Liver (tissue), 9 donors: ENCODE data around the gene SLC8A1. TPM values are rescaled to one million over a fixed set of nuclear protein-coding genes. Genes with fewer than 3 reads are reported as not detected.

ENCODE experiments used
- DNase-seq: peaks from one replicate; pipeline ENCODE4 v3.0.0-alpha.2; 2017; ENCODE audit warnings: low spot score
- H3K27ac ChIP-seq, 2 donors: one replicate each; pipeline ENCODE4 v1.7.0; 2013; ENCODE audit warnings: inconsistent platforms in 2 of 2, low read length in 2 of 2, control low read depth in 1 of 2, low read depth in 1 of 2, mild to moderate bottlenecking in 1 of 2
- H3K27me3 ChIP-seq, 4 donors: one replicate each; pipeline versions ENCODE4 v1.6.1 to v1.7.0; 2013; ENCODE audit warnings: low read length in 3 of 4, inconsistent platforms in 1 of 4, mild to moderate bottlenecking in 1 of 4, moderate library complexity in 1 of 4; ENCODE audit not compliant: control insufficient read depth in 4 of 4, insufficient read depth in 4 of 4
- H3K36me3 ChIP-seq, 4 donors: one replicate each; pipeline versions ENCODE4 v1.6.1 to v1.7.0; 2013; ENCODE audit warnings: low read length in 3 of 4, mild to moderate bottlenecking in 3 of 4, low read depth in 1 of 4, moderate library complexity in 1 of 4; ENCODE audit not compliant: control insufficient read depth in 4 of 4, insufficient read depth in 3 of 4
- H3K4me1 ChIP-seq, 4 donors: one replicate each; pipeline versions ENCODE4 v1.6.1 to v1.7.0; 2013; ENCODE audit warnings: low read length in 3 of 4, mild to moderate bottlenecking in 3 of 4, moderate library complexity in 1 of 4; ENCODE audit not compliant: control insufficient read depth in 4 of 4, insufficient read depth in 4 of 4
- H3K4me3 ChIP-seq, 3 donors: one replicate each; pipeline versions ENCODE4 v1.6.1 to v1.7.0; 2013; ENCODE audit warnings: low read length in 3 of 3, control low read depth in 1 of 3, low read depth in 1 of 3, mild to moderate bottlenecking in 1 of 3
- H3K9ac ChIP-seq, 2 donors: one replicate each; pipeline ENCODE4 v1.7.0; 2013; ENCODE audit warnings: low read length in 2 of 2, mild to moderate bottlenecking in 2 of 2, moderate library complexity in 2 of 2, control low read depth in 1 of 2, low read depth in 1 of 2
- H3K9me3 ChIP-seq, 4 donors: one replicate each; pipeline versions ENCODE4 v1.6.1 to v1.7.0; 2013; ENCODE audit warnings: low read length in 3 of 4; ENCODE audit not compliant: control insufficient read depth in 4 of 4
- ATF3 ChIP-seq: IDR thresholded peaks from 2 replicates; pipeline ENCODE4 v1.6.1; 2016; ENCODE audit warnings: antibody characterized with exemption
- EGR1 ChIP-seq, 2 donors: IDR thresholded peaks; 2 replicates each; pipeline ENCODE4 v1.6.1; 2016 to 2018; ENCODE audit warnings: antibody characterized with exemption in 2 of 2, low read depth in 2 of 2
- FOXA1 ChIP-seq: IDR thresholded peaks from 2 replicates; pipeline ENCODE4 v1.6.1; 2016; ENCODE audit warnings: antibody characterized with exemption
- FOXA2 ChIP-seq: IDR thresholded peaks from 2 replicates; pipeline ENCODE4 v1.6.1; 2016; ENCODE audit warnings: antibody characterized with exemption
- HNF4A ChIP-seq, 2 donors: conservative IDR thresholded peaks; 2 replicates each; pipeline ENCODE4 v1.6.1; 2016; ENCODE audit warnings: antibody characterized with exemption in 2 of 2, mild to moderate bottlenecking in 2 of 2
- HNF4G ChIP-seq: IDR thresholded peaks from 2 replicates; pipeline ENCODE4 v1.6.1; 2016; ENCODE audit warnings: antibody characterized with exemption
- JUND ChIP-seq, 2 donors: IDR thresholded peaks; 2 replicates each; pipeline ENCODE4 v1.6.1; 2016; ENCODE audit warnings: antibody characterized with exemption in 2 of 2
- MAX ChIP-seq: IDR thresholded peaks from 2 replicates; pipeline ENCODE4 v1.6.1; 2016; ENCODE audit warnings: antibody characterized with exemption
- NR2F2 ChIP-seq: IDR thresholded peaks from 2 replicates; pipeline ENCODE4 v1.6.1; 2016; ENCODE audit warnings: antibody characterized with exemption
- RAD21 ChIP-seq, 2 donors: IDR thresholded peaks; 2 replicates each; pipeline ENCODE4 v1.6.1; 2016; ENCODE audit warnings: antibody characterized with exemption in 2 of 2, mild to moderate bottlenecking in 2 of 2
- RXRA ChIP-seq, 2 donors: IDR thresholded peaks; 2 replicates each; pipeline ENCODE4 v1.6.1; 2017 to 2018; ENCODE audit warnings: antibody characterized with exemption in 2 of 2, mild to moderate bottlenecking in 1 of 2
- SP1 ChIP-seq: IDR thresholded peaks from 2 replicates; pipeline ENCODE4 v1.6.1; 2018; ENCODE audit warnings: antibody characterized with exemption, mild to moderate bottlenecking
- TAF1 ChIP-seq: conservative IDR thresholded peaks from 2 replicates; pipeline ENCODE4 v1.6.1; 2016; ENCODE audit warnings: antibody characterized with exemption, mild to moderate bottlenecking
- YY1 ChIP-seq: IDR thresholded peaks from 2 replicates; pipeline ENCODE4 v1.6.1; 2016; ENCODE audit warnings: antibody characterized with exemption, mild to moderate bottlenecking
- WGBS: extraction: QIAGEN DNeasy Blood & Tissue Kit; methylation state at CpG from one replicate; pipeline ENCODE4 v1.1.7; 2013; 5-methylcytosine and 5-hydroxymethylcytosine counted together
- polyA plus RNA-seq, 2 donors: library from polyadenylated mRNA; stranded (reverse) in 1 of 2; unstranded in 1 of 2; fragments of 200-250 nt in 1 of 2; fragments of >200 nt in 1 of 2; fragmentation: Nextera tagmentation in 1 of 2; extraction: Ambion mirVana in 1 of 2; gene quantifications; one replicate each; pipeline versions ENCODE4 v1.2.1 to v1.2.3, GENCODE V29; 2013 to 2015
- total RNA-seq, 2 donors: library from RNA; depleted of rRNA; stranded (reverse); fragments of >200 nt; gene quantifications; one replicate each; pipeline ENCODE4 v1.2.3, GENCODE V29; 2014
- TF ChIP-seq, protein P1 (sequence below): fragments of 150-350 bp; IDR thresholded peaks from 2 replicates; pipeline ENCODE4 v1.5.1; 2017; ENCODE audit warnings: improper control_type of control experiment, low read depth, low read length; ENCODE audit not compliant: missing input control
- TF ChIP-seq, protein P2 (sequence below): IDR thresholded peaks from 2 replicates; pipeline ENCODE4 v1.6.1; 2016; ENCODE audit warnings: antibody characterized with exemption
- TF ChIP-seq, protein P3 (sequence below): IDR thresholded peaks from 2 replicates; pipeline ENCODE4 v1.6.1; 2016; ENCODE audit warnings: antibody characterized with exemption, mild to moderate bottlenecking
- donor health status: healthy.
- donor health status: healthy.
- donor health status: healthy.
- donor health status: healthy.
- donor health status: healthy.

The SLC8A1 gene
- total and polyA plus RNA-seq, 4 donors, result 1.2 to 18.5 (median 8.2) TPM

DNA sequence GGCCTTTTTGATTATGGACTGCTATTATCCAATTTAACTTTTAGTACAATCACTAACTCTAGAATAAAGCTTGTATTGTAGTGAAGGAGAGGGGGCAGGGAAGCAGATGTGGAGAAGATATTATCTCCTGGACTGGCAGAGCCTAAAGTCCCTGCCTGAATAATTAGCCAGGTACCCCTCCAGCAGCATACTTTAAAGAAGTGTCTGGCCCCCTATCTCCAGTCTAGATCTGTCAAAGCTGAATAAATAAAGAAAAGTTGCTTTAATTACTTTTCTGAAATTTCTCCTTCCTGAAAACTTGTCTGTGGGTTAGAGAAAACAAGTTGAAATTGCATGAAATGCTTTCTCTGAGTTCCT, 258.2 kb downstream of the SLC8A1 start:
- H3K27me3 ChIP-seq, result no peaks in the 10 kb centered on the region
- TF ChIP-seq RAD21 (IDR thresholded peaks at IDR 0.05) (no peak), FOXA2 (no peak), YY1 (no peak), NR2F2 (no peak), HNF4G (no peak), JUND (IDR thresholded peaks at IDR 0.05) (no peak), EGR1 (IDR thresholded peaks at IDR 0.05; ENCODE audit: low read depth in 2 of 2) (no peak), TAF1 (no peak), ATF3 (no peak), SP1 (no peak), FOXA1 (no peak)
- TF ChIP-seq, protein P1, sequence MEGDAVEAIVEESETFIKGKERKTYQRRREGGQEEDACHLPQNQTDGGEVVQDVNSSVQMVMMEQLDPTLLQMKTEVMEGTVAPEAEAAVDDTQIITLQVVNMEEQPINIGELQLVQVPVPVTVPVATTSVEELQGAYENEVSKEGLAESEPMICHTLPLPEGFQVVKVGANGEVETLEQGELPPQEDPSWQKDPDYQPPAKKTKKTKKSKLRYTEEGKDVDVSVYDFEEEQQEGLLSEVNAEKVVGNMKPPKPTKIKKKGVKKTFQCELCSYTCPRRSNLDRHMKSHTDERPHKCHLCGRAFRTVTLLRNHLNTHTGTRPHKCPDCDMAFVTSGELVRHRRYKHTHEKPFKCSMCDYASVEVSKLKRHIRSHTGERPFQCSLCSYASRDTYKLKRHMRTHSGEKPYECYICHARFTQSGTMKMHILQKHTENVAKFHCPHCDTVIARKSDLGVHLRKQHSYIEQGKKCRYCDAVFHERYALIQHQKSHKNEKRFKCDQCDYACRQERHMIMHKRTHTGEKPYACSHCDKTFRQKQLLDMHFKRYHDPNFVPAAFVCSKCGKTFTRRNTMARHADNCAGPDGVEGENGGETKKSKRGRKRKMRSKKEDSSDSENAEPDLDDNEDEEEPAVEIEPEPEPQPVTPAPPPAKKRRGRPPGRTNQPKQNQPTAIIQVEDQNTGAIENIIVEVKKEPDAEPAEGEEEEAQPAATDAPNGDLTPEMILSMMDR, result no peak
- no peaks in the 10 kb centered on the region for H3K9me3 ChIP-seq
- no peaks in the 10 kb centered on the region for H3K36me3 ChIP-seq
- no peak overlapping the region for H3K27ac ChIP-seq
- no peak for DNase-seq
- H3K9ac ChIP-seq, result no peak overlapping the region
- no peak overlapping the region for H3K4me3 ChIP-seq
- no peaks in the 10 kb centered on the region for H3K4me1 ChIP-seq

DNA sequence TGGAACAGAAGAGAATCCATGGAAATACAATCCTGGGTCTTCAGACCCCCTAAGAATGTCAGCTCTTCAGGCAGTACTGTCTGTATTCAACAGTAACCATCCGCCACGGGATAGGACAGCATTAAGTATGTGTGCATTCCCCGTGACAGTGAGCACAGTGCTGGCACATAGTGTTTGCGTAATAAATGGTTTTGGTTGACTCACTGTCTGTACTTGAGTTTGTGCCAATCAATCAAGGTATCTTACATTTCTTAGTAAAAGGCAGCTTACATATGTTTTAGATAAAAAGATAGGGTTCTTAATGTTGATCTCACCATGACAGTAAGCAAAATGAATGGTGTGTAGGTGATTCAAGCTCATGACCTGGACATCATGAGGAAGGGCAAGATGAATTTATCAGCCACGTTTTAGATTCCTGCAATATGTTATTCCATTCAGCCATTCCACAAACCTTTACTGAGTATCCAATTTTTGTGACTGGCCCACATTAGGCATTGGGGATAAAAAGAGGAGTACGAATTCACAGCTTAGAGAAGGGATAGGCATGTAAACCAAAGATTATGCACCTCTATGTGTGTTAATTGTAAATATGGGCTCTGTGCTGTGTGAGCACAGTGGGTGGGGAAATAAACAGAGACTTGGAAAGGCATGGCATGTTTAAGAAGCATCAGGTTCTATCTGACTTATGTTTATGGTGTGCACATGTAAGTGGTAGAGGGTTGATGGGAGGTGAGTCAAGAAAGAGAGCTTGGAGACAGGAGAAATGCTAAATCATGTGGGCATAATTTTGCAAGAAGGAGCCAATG, 258.8 kb downstream of the SLC8A1 start:
- 69% methylated on average over 6 of the region's 6 CpGs for WGBS
- Histone ChIP-seq H3K4me1 (no peaks in the 10 kb centered on the region), H3K36me3 (no peaks in the 10 kb centered on the region), H3K4me3 (no peak overlapping the region), H3K9me3 (no peaks in the 10 kb centered on the region), H3K27me3 (no peaks in the 10 kb centered on the region), H3K27ac (no peak overlapping the region), H3K9ac (no peak overlapping the region)
- no peak for TF ChIP-seq FOXA2
- TF ChIP-seq RXRA (IDR thresholded peaks at IDR 0.05), result no peak
- no peak for DNase-seq

DNA sequence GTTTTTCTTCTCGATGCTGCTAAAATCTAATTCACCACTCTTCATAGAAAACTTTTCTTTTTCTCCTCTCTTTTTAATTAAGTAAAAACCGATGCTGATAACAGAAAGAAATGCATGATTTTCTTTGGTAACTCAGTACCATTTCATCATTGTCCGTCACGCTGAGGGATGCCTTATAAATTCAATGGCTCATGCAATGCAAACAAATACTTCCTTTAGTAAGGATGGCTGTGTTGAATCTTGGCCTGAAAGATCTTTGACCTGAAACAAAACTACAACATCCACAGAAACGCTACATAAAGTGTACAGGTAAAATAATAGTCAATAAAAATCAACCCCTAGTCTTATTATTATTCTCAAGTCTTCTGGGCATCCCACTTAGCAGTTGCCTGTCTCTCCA, 261.4 kb downstream of the SLC8A1 start:
- Histone ChIP-seq H3K4me3 (no peak overlapping the region), H3K9me3 (no peaks in the 10 kb centered on the region), H3K9ac (no peak overlapping the region), H3K4me1 (no peaks in the 10 kb centered on the region), H3K27me3 (no peaks in the 10 kb centered on the region), H3K27ac (no peak overlapping the region), H3K36me3 (no peaks in the 10 kb centered on the region)
- DNase-seq, result no peak
- WGBS, result 71% methylated on average over 5 of the region's 5 CpGs
- no peak for TF ChIP-seq FOXA2
- TF ChIP-seq, protein P1, result no peak
- TF ChIP-seq, protein P2, sequence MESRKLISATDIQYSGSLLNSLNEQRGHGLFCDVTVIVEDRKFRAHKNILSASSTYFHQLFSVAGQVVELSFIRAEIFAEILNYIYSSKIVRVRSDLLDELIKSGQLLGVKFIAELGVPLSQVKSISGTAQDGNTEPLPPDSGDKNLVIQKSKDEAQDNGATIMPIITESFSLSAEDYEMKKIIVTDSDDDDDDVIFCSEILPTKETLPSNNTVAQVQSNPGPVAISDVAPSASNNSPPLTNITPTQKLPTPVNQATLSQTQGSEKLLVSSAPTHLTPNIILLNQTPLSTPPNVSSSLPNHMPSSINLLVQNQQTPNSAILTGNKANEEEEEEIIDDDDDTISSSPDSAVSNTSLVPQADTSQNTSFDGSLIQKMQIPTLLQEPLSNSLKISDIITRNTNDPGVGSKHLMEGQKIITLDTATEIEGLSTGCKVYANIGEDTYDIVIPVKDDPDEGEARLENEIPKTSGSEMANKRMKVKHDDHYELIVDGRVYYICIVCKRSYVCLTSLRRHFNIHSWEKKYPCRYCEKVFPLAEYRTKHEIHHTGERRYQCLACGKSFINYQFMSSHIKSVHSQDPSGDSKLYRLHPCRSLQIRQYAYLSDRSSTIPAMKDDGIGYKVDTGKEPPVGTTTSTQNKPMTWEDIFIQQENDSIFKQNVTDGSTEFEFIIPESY, result no peak
- no peak for TF ChIP-seq JUND (IDR thresholded peaks at IDR 0.05)
- TF ChIP-seq, protein P3, sequence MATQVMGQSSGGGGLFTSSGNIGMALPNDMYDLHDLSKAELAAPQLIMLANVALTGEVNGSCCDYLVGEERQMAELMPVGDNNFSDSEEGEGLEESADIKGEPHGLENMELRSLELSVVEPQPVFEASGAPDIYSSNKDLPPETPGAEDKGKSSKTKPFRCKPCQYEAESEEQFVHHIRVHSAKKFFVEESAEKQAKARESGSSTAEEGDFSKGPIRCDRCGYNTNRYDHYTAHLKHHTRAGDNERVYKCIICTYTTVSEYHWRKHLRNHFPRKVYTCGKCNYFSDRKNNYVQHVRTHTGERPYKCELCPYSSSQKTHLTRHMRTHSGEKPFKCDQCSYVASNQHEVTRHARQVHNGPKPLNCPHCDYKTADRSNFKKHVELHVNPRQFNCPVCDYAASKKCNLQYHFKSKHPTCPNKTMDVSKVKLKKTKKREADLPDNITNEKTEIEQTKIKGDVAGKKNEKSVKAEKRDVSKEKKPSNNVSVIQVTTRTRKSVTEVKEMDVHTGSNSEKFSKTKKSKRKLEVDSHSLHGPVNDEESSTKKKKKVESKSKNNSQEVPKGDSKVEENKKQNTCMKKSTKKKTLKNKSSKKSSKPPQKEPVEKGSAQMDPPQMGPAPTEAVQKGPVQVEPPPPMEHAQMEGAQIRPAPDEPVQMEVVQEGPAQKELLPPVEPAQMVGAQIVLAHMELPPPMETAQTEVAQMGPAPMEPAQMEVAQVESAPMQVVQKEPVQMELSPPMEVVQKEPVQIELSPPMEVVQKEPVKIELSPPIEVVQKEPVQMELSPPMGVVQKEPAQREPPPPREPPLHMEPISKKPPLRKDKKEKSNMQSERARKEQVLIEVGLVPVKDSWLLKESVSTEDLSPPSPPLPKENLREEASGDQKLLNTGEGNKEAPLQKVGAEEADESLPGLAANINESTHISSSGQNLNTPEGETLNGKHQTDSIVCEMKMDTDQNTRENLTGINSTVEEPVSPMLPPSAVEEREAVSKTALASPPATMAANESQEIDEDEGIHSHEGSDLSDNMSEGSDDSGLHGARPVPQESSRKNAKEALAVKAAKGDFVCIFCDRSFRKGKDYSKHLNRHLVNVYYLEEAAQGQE, result no peak
- TF ChIP-seq SP1, result no peak
- no peak for TF ChIP-seq HNF4G
- no peak for TF ChIP-seq NR2F2
- no peak for TF ChIP-seq YY1
- TF ChIP-seq EGR1 (IDR thresholded peaks at IDR 0.05; ENCODE audit: low read depth in 2 of 2), result no peak
- TF ChIP-seq FOXA1, result no peak
- TF ChIP-seq MAX, result no peak
- no peak for TF ChIP-seq HNF4A (conservative IDR thresholded peaks at IDR 0.05)
